ENCODE measurements around the gene LRP1-AS.

LRP1-AS gene

GRCh38 chr12:57154076-57154475 is 6.7 kb upstream of the LRP1-AS start:
- no peaks in the 10 kb centered on the region for H3K27me3 ChIP-seq (ENCODE audit: insufficient read depth, low read depth)
- H3K79me2 ChIP-seq (ENCODE audit: insufficient read depth, low read depth): no peaks in the 10 kb centered on the region
- H3K36me3 ChIP-seq (ENCODE audit: insufficient read depth): no peaks in the 10 kb centered on the region
- no peak for TF ChIP-seq CTCF (conservative IDR thresholded peaks at IDR 0.05; ENCODE audit: low read depth, low read length)
- no peak overlapping the region for H2AFZ ChIP-seq (ENCODE audit: low read depth)
- no peak overlapping the region for H3K4me3 ChIP-seq (IDR thresholded peaks at IDR 0.05; ENCODE audit: insufficient read depth, low read depth, low read length)
- no peaks in the 10 kb centered on the region for H3K4me1 ChIP-seq (ENCODE audit: low read depth, poor library complexity, severe bottlenecking)
- H4K20me1 ChIP-seq (ENCODE audit: insufficient read depth): no peaks in the 10 kb centered on the region
- no peak overlapping the region for H3K27ac ChIP-seq
- H3K4me2 ChIP-seq: no peak overlapping the region
- H3K9ac ChIP-seq: no peak overlapping the region

GRCh38 chr12:57153415-57153997 is 6.1 kb upstream of the LRP1-AS start:
- Histone ChIP-seq H3K4me1 (ENCODE audit: low read depth, poor library complexity, severe bottlenecking) (no peaks in the 10 kb centered on the region), H4K20me1 (ENCODE audit: insufficient read depth) (no peaks in the 10 kb centered on the region), H2AFZ (ENCODE audit: low read depth) (no peak overlapping the region), H3K4me3 (IDR thresholded peaks at IDR 0.05; ENCODE audit: insufficient read depth, low read depth, low read length) (no peak overlapping the region), H3K4me2 (no peak overlapping the region), H3K79me2 (ENCODE audit: insufficient read depth, low read depth) (no peaks in the 10 kb centered on the region), H3K9ac (no peak overlapping the region), H3K27ac (no peak overlapping the region), H3K27me3 (ENCODE audit: insufficient read depth, low read depth) (no peaks in the 10 kb centered on the region), H3K36me3 (ENCODE audit: insufficient read depth) (no peaks in the 10 kb centered on the region)
- no peak for TF ChIP-seq CTCF (conservative IDR thresholded peaks at IDR 0.05; ENCODE audit: low read depth, low read length)

- Histone ChIP-seq H2AFZ (ENCODE audit: low read depth) (no peak overlapping the region), H3K4me2 (no peak overlapping the region), H4K20me1 (ENCODE audit: insufficient read depth) (no peaks in the 10 kb centered on the region), H3K4me3 (IDR thresholded peaks at IDR 0.05; ENCODE audit: insufficient read depth, low read depth, low read length) (no peak overlapping the region), H3K4me1 (ENCODE audit: low read depth, poor library complexity, severe bottlenecking) (no peaks in the 10 kb centered on the region), H3K36me3 (ENCODE audit: insufficient read depth) (no peaks in the 10 kb centered on the region), H3K9ac (no peak overlapping the region), H3K27me3 (ENCODE audit: insufficient read depth, low read depth) (no peaks in the 10 kb centered on the region), H3K27ac (no peak overlapping the region), H3K79me2 (ENCODE audit: insufficient read depth, low read depth) (no peaks in the 10 kb centered on the region)
- no peak for TF ChIP-seq CTCF (conservative IDR thresholded peaks at IDR 0.05; ENCODE audit: low read depth, low read length)
These were observed 5.2 kb upstream of the LRP1-AS start for GRCh38 chr12:57152639-57153038.

- Histone ChIP-seq H3K27me3 (ENCODE audit: insufficient read depth, low read depth) (no peaks in the 10 kb centered on the region), H3K79me2 (ENCODE audit: insufficient read depth, low read depth) (no peaks in the 10 kb centered on the region), H3K4me3 (IDR thresholded peaks at IDR 0.05; ENCODE audit: insufficient read depth, low read depth, low read length) (no peak overlapping the region), H2AFZ (ENCODE audit: low read depth) (no peak overlapping the region), H3K4me1 (ENCODE audit: low read depth, poor library complexity, severe bottlenecking) (no peaks in the 10 kb centered on the region), H3K36me3 (ENCODE audit: insufficient read depth) (no peaks in the 10 kb centered on the region), H4K20me1 (ENCODE audit: insufficient read depth) (no peaks in the 10 kb centered on the region), H3K9ac (no peak overlapping the region), H3K27ac (no peak overlapping the region), H3K4me2 (no peak overlapping the region)
- TF ChIP-seq CTCF (conservative IDR thresholded peaks at IDR 0.05; ENCODE audit: low read depth, low read length): no peak
These were observed 4.6 kb upstream of the LRP1-AS start for GRCh38 chr12:57151741-57152630.

Measured in KMS-11 (cell line).